GM21423 (cell line): ENCODE measurements around the gene GALNT3.

Source experiments
- ATAC-seq: cut with Tn5 transposase; IDR thresholded peaks from one replicate; pipeline ENCODE4 v1.9.1; 2021; ENCODE audit warnings: mild to moderate bottlenecking, moderate library complexity; ENCODE audit not compliant: unreplicated experiment

The GALNT3 gene

GRCh38 chr2:165796819-165797530, 2.9 kb upstream of the GALNT3 start:
- ATAC-seq = no peak

DNA sequence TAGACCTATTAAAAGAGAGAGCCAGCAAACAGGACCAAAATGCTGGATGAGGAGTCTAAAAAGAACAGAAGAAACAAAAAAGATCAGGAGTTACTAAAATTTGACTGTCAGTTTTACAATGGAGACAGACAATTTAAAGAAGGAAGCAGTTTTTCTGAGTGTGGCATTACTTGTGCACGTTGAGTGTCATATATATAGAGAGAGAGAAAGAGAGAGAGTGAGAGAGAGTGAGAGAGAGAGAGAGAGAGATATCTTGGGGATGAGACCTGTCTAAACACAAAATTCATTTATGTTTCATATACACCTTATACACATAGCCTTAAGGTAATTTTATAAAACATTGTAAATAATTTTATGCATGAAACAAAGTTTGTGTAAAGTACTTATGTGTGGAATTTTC, 2.1 kb upstream of the GALNT3 start:
- no peak for ATAC-seq

- ATAC-seq = no peak
Observed at GRCh38 chr2:165795011-165795410, 964 bp upstream of the GALNT3 start.

GRCh38 chr2:165794536-165794928, 485 bp upstream of the GALNT3 start:
- ATAC-seq = peak; percentile 96

- ATAC-seq = peak; percentile 1
Observed at GRCh38 chr2:165793161-165793778, 777 bp downstream of the GALNT3 start.

DNA sequence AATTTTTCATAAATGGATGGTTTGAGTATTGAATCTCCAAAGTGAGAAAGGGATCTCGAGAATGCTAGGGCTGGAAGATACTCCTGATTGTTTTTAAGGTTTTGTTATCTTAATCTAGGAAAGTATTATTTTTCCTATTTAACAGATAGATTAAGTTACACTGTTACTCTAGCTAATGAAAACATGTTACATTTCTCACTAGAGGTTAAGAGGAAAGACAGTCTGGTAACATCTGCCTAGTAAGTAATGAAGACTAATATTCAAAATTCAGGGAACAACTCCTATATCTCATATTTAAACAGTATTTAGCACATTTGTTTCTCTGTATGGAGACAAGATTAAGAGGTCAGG, 2.0 kb downstream of the GALNT3 start:
- ATAC-seq = no peak

DNA sequence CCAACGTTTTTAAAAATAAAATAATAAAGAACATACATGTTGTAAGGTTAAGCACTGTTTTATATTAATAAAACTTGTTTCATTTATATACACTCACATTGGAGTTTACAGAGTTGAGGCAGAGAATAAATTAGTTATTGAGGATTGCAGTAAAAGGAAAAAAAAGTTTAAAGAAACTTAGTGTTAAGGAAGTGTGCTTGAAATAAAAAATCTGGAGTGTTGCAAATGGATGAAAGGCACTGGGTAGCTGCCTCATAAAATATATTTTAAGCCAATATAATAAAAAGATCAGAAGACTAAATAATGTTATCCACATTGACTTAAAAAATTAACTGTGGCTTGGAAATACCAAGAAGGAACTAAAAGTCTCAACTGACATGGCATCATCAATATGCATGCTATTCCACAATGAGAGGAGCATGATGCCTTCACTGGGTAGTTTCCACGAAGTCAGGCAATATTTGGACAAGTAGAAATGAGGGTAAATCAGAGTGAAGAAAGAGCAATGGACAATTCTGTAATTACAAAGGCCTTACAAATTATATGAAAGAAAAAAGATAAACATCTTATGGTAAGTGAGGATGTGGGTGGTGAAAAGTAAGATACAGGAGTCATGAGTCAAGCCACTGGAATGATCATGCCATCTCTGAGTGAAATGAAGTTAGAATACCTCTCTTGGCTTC, 2.5 kb downstream of the GALNT3 start:
- no peak for ATAC-seq

- no peak for ATAC-seq
Observed at GRCh38 chr2:165790466-165790865, 3.6 kb downstream of the GALNT3 start.

- no peak for ATAC-seq
Observed at GRCh38 chr2:165787334-165787733, 6.7 kb downstream of the GALNT3 start.

GRCh38 chr2:165779706-165780105, 14.3 kb downstream of the GALNT3 start:
- ATAC-seq = no peak

DNA sequence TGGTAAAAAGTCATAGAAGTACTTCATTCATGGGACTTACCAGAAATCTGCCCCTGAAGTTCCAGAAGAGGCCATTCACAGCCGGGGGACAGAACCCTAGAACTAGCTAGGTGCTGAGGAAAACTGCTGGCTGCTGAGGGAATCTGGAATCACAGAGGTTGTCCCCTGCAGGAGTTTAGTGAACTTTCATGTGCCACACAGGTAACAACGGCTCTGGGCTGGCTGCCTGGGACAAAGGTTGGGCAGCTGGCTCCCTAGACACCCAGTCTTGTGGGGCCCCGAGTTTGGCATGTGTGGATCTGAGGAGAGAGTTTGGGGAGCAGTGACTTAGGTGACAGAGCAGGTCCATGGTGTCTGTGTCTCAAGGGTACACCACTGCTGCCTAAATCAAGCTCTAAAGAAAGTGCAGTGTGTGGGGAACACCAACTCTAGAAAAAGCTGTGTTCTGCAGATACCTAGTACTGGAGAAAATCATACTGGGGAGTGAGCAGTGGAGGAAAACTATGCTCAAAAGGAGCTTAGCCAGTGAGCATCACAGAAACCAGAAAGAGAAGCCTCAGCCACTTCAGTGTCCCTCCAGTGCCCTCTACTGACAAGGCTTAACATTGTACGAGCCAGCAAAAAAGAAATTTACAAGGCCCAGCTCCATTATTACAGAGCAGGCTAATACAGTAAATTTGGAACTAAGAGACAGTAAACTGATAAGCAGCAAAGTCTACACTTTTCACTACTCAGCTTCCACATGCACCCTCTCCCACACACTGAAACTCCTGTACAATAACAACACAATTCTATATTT, 15.2 kb downstream of the GALNT3 start:
- ATAC-seq = no peak

DNA sequence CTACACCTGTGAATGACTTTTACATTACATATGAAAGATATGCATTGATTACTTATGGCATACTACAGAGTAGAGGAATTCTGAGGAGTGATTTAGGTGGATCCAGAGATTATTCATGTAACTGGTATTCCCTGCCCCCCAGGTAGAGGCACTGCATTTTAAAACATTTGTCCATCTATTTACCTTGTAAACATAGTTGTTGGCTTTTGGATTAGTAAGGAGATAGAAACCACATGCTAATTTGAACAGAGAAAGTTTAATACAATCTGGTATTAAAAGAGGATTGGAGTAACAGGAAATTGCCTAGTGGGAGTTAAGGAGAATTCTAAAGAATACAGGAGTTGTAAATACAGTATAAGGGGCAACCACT, 15.9 kb downstream of the GALNT3 start:
- no peak for ATAC-seq

- ATAC-seq = peak; percentile 74
Observed at GRCh38 chr2:165777522-165778186, 16.4 kb downstream of the GALNT3 start.

GRCh38 chr2:165776796-165777195, 17.3 kb downstream of the GALNT3 start:
- no peak for ATAC-seq

GRCh38 chr2:165776013-165776412, 18.0 kb downstream of the GALNT3 start:
- ATAC-seq = no peak

GRCh38 chr2:165773684-165774083, 20.4 kb downstream of the GALNT3 start:
- no peak for ATAC-seq

- no peak for ATAC-seq
Observed at GRCh38 chr2:165772183-165772582, 21.9 kb downstream of the GALNT3 start.

GRCh38 chr2:165766326-165766927, 27.6 kb downstream of the GALNT3 start:
- ATAC-seq = no peak

GRCh38 chr2:165762723-165763122, 31.3 kb downstream of the GALNT3 start:
- ATAC-seq = no peak

DNA sequence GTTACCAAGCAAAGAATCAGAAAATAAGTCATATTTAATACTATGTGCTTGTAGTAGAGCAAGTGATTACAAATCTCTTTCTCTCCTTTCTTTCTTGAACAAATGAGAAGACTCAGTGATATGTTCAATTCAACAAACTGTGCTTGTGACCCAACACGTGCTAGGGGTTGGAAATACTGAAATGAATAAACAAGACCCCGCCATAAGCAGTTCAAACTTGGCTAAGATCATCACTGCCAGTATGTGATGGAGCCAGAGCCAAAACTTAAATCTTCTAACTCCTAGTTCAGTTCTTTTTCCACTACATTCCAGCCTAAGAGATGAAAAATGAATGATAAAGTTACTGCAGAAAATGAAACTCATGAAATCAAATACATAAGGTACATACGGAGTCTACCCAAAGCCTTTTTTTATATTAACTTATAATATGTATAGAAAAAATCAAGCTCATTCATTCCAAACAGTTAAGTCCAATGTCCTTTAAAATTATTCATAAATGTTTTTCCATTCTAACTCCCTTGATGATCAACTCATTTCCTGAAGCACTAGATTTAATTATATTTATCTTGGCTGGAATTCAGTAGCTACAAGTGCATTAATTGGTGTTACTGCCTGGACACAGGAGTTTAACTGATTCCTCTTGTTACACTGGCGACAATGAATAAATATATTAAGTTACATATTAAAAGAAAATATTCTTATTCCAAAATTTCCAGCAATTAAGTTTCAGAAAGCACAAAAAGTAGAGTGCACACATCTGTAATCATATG, 36.0 kb downstream of the GALNT3 start:
- ATAC-seq = no peak
